ENCODE data around the gene ITPA.

- TF ChIP-seq CTCF (IDR thresholded peaks at IDR 0.05) (no peak), EP300 (IDR thresholded peaks at IDR 0.05) (no peak), POLR2A (IDR thresholded peaks at IDR 0.05) (no peak)
Measured at GRCh38 chr20:3239867-3240775, 30.8 kb downstream of the ITPA start.
